GM18867 (cell line): ENCODE measurements around the gene PEF1.
"Not testable (repeated sequence)": the region's sequence is repeated elsewhere in the genome, so short reads cannot be mapped to it uniquely, and the experiment has no call there.

Experiments
- ATAC-seq: cut with Tn5 transposase; IDR thresholded peaks from one replicate; pipeline ENCODE4 v1.9.1; 2021; ENCODE audit warnings: mild to moderate bottlenecking, moderate library complexity; ENCODE audit not compliant: unreplicated experiment

PEF1 gene

GRCh38 chr1:31615939-31616338 is 28.7 kb downstream of the PEF1 start:
- no peak for ATAC-seq

GRCh38 chr1:31615414-31615813 is 29.3 kb downstream of the PEF1 start:
- no peak for ATAC-seq

- ATAC-seq: no peak
These were observed 30.2 kb downstream of the PEF1 start for GRCh38 chr1:31614414-31615005.

- no peak for ATAC-seq
These were observed 35.1 kb downstream of the PEF1 start for GRCh38 chr1:31609514-31610118.

- ATAC-seq: no peak
These were observed 37.3 kb downstream of the PEF1 start for GRCh38 chr1:31607360-31607759.

GRCh38 chr1:31605908-31606427 is 38.7 kb downstream of the PEF1 start:
- ATAC-seq: peak; percentile 96

- no peak for ATAC-seq
These were observed 42.6 kb downstream of the PEF1 start for GRCh38 chr1:31602081-31602480.

- no peak for ATAC-seq
These were observed 44.0 kb downstream of the PEF1 start for GRCh38 chr1:31600641-31601040.

- ATAC-seq: no peak
These were observed 45.7 kb downstream of the PEF1 start for GRCh38 chr1:31598980-31599379.

- ATAC-seq: no peak
These were observed 48.0 kb downstream of the PEF1 start for GRCh38 chr1:31596737-31597097.

- ATAC-seq: no peak
These were observed 48.6 kb downstream of the PEF1 start for GRCh38 chr1:31595836-31596736.

GRCh38 chr1:31593770-31594632 is 50.7 kb downstream of the PEF1 start:
- ATAC-seq: no peak

GRCh38 chr1:31593136-31593665 is 51.5 kb downstream of the PEF1 start:
- no peak for ATAC-seq

- no peak for ATAC-seq
These were observed 52.5 kb downstream of the PEF1 start for GRCh38 chr1:31592132-31592531.

GRCh38 chr1:31591425-31592093 is 53.1 kb downstream of the PEF1 start:
- no peak for ATAC-seq

GRCh38 chr1:31588751-31589515 is 55.7 kb downstream of the PEF1 start:
- no peak for ATAC-seq

GRCh38 chr1:31587720-31588423 is 56.8 kb downstream of the PEF1 start:
- no peak for ATAC-seq

- ATAC-seq: not testable (repeated sequence)
These were observed 57.4 kb downstream of the PEF1 start for GRCh38 chr1:31587328-31587699.
